ENCODE measurements around the gene GFAP. TPM values are rescaled to one million over a fixed set of nuclear protein-coding genes. Genes with fewer than 3 reads are reported as not detected.
"Not testable (repeated sequence)": the region's sequence is repeated elsewhere in the genome, so short reads cannot be mapped to it uniquely, and the experiment has no call there.

GFAP gene
- polyA plus RNA-seq (2013, experiment 1 of 2; ENCODE audit: insufficient read length) = 0.54 TPM
- polyA plus RNA-seq (2013, experiment 2 of 2; ENCODE audit: insufficient read length) = 0.28 TPM

DNA sequence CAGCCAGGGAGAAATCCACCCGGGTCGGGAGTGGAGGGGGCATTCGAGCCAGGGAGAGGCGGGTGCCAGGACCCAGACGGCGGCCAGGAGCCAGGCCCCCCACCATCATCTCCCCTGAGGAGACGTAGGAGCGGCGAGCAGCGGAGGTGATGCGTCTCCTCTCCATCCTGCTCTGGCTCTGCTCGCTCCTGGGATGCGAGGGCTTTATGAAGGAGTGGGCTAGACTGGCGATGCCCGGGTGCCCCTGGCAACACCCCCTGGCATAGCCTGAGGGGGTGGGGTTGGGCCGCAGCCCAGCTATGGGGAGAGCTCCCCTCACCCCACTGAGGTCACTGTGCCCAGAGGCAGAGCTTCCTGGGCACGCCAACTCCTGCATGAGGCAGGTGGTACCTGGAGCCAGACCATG, at the start of gene GFAP:
TSS of gene GFAP (minus strand) at position 180 of the 406 bp plus-strand sequence. CDS start at position 166, 14 bp downstream.
- DNase-seq = no peak

DNA sequence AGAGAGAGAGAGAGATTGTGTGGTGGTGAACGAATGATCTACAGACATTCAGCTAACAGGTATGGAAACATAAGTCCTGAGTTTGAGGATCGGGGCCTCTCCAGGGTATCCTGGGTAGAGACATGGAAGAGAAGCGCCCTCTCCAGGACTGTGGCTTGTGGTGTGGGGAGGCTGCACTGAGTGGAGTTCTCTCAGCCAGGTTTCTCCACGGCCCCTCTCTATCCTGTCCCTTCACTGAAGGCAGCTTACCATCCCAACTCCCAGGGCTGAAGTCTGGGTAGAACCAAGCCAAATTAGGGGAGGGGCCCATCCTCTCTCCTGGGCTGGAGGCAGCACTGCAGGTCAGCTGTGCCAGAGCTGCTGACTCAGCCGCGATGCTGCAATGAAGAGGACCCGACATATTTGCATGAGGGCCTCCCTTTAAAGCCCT, 46.6 kb upstream of the GFAP start:
- no peak for DNase-seq

DNA sequence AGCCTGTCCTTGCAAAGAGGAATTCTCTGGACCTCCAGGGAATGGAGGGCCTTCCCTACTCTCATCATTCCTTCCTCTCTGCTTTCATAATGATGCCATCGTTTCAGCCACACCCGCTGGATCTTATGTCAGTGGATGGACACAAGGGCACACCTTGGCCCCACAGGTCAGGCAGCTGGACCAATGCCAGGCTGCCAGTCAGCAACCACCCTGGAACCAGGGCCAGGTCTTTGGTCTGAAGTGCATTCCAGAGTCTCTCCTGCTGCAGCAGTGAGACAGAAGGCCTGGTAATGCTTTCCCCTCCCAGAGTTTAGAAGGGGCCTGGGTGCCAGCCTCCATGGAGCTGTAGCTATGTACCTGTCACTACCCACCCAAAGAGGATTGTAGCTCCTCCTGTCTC, 45.4 kb upstream of the GFAP start:
- no peak for DNase-seq

DNA sequence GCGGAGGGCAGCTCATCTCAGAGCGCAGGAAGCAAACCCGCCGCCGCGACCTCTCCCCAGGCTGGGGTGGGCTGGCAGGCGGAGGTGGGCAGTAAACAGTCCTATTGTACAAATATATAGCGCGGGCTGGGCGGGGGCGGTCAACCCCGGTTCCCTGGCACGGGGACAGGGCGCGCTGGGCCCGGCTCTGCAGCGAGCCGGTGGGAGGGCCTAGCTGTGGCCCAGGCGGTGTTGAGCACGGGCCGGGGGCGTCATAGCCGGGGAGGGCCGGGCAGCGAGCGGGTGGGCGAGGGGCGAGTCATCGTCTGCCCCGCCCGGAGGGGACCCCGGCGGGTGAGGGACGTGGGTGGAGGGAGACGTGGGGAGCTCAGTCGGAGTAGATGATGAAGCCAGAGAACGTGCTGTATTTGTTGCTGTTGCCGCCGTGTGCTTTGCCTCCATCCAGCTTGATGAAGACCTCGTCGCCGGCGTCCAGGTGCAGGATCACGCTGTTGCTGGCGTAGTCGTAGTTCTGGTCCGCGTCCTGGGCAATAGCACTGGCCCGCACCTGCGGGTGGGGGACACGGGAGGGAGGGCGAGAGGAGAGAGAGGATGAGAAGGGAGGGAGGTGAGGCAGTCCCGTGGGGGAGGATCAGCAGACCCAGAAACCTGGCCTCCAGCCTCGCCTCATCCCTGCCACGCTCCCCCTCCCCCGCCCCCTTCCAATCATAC, 44.7 kb upstream of the GFAP start:
- DNase-seq = no peak

DNA sequence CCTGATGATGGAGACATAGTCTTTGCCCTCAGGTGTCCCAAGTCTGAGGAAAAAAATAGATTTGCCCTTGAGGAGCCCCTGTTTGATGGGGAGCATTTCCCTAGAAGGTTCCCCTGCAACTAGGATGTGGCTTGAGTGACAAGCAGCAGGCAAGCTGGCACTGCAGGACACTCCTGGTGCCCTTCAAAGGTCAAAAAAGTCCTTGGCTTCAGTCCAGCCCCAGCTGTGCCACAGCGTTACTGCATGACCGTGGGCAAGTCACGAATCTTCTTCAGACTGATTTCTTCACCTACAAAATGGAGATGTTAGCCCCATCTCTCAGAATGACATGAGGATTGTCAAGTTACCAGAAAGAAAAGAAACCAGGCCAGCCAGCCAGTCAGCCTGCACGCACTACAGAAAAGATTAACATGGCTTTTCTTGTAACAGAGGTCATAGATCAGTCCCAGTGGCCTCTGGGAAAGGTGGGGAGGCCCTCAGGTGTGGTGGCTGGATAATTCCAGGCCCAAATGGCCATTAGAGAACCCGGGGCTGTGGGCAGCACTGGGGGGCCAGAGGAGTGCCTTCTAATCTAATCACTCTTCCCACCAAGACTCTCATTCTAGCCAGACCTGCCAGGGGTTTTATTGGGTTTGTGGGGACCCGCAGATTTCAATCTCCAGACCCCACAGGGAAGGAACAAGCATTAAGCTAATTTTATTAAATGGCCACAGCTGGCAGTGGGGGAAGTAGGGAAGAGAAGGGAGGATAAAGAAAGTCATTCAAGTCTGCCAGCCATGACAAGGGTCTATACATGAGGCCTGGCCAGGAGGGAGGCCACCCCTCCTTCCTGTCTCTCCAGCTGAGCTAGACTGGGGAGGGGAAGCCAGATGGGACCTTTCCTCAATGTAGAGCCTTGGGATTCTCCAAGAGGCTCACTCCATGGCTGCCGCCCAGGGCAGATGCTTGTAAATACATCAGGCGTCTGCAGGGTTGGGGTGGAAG, 42.0 kb upstream of the GFAP start:
- no peak for DNase-seq

DNA sequence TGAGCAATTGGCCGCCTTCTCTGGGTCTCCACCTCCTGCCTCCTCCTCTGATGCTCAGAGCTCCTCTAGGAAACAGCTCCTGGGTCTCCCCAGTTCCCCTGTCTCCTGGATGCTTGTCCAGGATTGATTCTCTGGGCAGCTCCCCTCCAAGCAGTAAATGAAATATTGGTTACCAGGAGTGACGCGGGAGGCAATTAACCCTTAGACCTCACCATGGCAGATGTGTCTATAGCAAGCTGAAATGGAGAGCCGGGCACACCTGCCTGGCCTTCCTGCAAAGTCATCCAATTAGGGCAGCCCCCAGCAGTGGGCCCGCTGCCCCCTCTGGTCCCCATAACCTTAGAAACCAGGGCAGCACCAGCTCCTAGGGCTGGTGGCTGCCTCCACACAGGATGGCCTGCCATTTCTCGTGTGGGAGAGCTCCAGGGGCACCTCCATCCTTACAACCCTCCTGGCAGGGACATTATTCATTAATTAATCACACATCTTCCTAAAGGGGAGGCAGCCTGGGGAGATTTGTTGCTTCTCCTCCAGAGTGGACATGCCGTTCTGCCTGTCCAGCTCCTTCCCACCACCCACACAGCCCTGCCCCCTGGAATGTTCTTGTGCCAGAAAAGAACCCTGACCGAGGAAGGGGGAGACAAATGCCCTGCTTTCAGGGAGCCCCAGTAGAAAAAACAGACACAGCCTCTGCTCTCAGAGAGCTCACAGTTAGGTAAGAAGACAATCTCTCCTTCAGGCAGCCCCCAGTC, 40.5 kb upstream of the GFAP start:
- no peak for DNase-seq

DNA sequence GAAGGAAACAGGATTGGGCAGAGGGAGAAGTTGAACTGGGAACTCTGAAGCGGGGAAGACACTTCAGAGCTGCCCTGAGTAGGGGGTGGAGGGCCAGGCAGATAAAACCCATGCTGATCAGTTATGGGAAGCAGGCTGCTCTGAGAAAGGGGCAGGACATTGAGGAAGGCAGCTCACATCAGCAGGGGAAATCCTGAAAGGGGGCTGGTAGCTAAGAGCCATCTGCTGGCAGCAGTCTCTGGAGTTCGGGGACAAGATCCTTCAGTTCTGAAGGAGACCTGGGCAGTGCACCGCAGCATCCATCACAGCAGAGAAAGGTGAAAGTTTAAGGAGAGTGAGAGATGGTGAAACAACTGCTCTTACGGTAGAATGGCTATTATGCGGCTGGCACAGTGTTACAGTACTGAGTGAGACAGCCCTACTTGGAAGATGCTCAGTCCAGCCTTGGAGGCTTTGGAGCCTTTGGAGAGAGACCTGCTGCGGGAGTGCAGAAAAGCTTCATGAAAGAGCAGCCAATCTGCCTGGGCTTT, 37.7 kb upstream of the GFAP start:
- DNase-seq = no peak

DNA sequence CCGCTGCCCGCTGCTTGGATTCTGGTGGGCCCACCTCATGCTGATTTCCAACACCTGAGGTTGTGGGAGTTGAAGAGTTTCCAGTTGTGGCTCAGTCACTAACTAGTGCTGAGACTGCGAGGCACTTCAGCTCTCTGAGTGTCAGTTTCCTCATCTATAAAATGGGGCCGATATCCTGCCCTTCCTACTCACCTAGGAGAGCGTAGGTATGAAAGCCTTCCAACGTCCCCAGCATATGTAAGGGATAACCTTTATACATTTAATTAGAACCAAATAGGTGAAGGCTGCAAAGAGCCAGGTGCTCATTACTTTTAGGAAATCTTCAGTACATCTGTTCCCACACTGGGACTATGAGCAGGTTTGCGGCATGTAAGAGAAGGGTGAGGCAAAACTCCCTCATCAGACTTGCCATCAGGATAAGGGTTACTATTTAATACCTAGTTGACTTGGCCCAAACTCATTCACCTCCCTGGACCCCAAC, 33.1 kb upstream of the GFAP start:
- DNase-seq = no peak

DNA sequence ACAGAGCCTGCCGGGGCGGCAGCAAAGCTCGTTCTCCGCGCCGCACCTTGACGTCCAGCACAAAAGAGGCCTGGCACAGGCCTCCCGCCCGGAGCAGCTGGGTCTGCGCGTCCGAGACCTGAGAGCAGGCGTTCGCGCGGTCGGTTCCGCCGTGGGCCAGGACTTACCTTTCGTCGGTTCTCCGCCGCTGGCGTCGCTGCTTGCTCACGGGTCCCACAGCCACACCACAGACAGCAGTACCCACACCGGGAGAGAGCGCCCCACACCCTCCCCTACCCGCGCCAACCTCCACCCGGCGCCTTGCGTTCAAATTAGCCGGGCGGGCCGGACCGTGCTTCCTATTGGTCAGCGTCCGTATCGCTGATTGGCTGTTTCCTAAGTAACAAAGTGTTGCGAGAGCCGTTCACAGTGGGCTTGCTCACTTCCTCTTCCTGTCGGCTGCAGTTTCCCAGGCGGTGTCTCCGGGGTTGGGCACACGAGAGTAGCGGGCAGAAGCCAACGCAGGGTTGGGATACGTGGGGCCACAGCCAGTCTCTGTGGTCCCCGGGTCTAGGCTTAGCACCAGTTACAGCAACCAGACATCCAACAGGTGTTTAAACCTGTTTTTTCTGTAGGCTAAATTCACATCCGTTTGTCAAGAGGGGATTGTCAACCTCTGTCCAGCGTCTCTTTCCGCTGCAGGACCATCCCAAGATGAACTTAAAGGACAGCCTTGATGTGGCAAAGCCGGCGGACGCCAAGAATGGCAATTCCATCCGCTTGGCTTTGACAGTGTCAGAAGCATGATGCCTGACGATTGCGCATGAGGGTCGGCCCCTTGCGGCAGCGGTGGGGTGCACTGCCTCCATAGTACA, 32.4 kb upstream of the GFAP start, which contains the start of gene KIF18B:
TSS of gene KIF18B (minus strand) at position 313 of the 854 bp plus-strand sequence. CDS start 11,429 bp downstream, outside the sequence.
- DNase-seq = peak; percentile 96

DNA sequence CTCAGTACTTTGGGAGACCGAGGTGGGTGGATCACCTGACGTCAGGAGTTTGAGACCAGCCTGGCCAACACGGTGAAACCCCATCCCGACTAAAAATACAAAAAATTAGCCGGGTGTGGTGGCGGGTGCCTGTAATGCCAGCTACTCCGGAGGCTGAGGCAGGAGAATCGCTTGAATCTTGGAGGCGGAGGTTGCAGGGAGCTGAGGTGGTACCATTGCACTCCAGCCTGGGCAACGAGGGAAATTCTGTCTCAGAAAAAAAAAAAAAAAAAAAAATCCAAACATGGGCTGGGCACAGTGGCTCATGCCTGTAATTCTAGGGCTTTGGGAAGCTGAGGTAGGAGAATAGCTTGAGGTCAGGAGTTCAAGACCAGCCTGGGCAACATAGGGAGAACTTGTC, 30.4 kb upstream of the GFAP start:
- not testable (repeated sequence) for DNase-seq

DNA sequence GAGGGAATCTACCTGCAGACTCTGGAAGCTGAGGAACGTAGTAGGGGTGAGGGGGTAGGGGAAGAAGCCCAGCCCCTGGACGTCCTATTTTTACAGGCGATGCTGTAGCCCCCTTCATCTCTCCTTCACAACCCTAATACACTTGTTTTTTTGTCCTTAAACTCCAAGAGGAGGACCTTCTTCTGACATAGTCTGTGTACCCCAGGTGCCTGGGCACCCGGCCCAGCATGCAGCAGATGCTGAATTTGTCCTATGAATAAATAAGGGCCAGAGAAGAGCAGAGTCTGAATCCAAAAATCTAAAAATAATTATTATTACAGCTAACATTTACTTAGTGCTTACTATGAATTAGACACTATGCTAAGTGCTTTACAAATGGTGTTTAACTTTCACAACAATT, 27.2 kb upstream of the GFAP start:
- DNase-seq = no peak

DNA sequence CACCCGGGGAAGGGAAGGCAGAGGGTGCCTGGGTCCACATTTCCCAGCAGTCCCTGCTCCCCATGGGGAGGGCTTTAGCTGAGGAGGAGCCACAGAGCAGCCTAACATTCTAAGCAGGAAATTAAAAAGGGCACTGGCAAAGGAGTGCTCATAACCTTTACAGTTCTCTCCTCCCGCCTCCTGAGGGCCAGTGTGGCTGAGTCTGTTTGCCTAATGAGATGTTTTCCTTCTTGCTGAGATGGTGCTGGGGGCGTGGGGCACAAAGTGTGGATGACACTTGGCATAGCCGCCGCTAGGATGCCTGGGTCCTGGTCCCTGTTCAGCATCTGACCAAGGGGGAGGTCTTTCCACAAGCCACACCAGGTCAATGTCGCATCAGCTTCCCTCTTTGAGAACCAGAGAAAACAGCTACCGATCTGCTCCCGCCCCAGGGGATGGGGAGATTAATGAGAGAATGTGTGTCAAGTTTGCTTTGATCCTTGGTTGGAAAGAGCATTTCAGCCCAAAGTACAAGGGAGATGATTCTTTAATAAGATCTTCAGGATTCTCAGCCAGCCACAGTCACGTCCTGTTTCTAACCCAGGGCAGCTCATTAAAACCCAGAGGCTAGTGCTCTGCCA, 26.5 kb upstream of the GFAP start:
- DNase-seq = no peak

DNA sequence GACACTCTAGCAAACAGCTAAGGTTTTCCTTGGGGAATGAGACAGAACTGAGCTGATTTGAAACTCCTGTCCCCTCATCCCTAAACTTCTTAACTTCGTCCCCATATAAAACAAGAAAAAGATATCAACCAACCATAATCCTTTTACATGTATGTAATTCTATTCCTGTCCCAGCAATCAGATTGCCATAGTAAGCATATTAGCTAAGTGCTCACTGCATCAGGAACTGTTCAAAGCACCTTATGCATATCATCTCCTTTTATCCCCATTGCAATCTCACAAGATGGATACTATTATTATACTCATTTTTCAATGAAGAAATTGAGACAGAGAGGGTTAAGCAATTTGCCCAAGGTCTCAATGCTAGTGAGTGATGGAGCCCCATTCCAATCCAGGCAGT, 25.5 kb upstream of the GFAP start:
- no peak for DNase-seq

DNA sequence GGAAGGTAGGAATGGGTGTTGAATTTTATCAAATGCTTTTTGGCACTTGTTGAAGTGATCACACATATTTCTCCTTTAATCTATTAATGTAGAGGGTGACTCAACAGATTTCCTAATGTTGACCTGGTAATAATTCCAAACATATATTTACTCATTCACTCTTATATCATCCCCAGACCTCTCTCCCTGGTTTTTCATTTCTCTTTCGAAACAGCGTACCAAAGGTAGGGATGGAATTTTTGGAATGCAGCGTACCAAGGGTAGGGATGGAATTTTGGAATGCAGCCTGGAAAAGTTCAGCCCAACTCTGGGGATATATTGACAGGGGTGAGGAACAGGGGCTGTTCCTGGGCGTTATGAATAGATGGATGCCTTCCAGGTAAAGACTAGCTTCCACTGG, 25.0 kb upstream of the GFAP start:
- peak; percentile 25 for DNase-seq

DNA sequence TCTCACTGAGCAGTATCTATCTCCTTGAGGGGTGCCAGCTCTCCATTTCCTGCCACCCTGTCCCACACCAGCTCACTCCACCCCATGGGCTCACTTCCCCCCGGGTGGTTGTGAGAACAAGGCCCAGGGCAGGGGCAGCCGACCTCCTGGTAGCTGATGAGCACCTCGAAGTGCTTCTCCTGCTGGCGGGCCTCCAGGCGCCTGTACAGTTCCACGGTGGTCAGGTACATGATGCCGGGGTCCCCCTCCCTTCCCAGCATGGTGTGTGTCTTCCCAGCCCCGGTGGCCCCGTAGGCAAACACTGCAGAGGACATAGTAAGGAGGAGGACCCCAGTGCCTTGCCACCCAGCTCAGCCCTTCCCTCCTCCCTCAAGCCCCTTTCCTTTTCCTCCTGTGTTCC, 19.8 kb upstream of the GFAP start:
- DNase-seq = no peak

DNA sequence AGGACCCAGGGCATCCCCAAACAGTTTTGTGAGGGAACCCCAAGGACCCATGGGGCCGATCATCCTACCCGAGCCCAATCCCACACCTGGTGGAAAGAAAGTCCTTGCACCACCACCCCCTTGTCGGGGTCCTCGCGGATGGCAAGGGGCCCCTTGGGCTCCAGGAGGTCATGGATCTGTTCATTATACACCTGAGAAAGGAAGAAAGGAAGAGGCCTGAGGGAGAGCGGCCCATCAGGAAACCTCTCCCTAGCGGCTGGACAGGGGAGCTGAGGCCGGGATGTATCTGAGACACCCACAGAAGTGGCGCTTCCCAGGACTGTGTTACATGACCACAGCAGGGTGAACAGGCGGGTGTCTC, 19.4 kb upstream of the GFAP start:
- DNase-seq = no peak

DNA sequence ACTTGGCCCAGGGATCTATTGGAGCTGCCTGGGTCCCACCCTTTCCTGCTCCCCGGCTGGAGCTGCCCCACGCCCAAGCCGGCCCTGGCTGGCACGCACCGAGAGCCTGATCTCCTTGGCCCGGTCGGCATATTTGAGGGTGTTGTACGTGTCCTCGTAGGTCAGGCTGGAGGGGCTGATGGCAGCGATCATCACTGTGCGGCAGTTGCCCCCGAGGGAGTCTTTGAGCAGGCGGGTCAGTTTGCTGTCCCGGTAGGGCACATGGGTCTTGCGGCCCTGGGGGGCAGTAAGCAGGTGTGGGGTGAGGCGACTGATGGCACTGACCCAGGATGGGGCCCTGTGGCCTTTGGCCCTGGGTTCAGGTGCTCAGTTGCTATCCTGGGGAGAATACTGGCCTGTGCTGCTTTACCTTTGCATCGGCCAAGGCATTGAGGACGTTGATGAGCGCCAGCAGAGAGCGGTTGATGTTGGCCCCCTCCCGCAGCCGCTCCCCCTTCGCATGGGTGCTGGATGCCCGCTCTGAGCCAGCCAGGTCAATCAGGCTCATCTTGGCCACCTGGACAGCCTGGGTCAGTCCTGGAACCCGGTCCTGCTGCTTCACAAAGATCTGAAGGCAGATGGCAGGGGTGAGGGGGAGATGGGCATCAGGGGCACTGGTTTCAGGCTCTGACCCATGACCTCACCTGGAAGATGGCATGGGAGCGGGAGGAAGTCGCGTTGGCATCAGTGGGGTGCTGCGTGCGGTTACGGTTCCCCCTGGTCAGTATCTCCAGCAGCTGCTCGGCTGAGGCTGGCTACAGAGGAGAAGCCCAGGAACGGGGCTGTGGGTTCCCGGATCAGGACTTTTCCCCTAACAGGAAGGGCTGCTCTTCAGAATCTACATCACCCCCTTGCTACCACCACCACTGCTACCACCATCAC, 18.8 kb upstream of the GFAP start:
- no peak for DNase-seq

DNA sequence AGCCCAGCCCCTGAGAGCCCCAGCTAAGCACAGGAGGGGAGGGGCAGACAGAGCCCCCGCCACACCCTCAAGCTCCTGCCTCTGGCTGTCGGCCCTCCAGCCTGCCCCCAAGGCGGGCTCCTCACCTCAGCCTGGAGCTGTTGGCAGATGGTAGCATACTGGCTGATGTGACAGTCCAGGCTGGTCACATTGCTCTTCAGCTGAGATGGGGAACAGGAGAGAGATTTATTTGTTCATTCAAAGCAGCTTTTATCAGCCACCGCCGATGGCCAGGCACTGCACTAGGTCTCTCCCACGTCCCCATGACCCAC, 17.4 kb upstream of the GFAP start:
- no peak for DNase-seq

DNA sequence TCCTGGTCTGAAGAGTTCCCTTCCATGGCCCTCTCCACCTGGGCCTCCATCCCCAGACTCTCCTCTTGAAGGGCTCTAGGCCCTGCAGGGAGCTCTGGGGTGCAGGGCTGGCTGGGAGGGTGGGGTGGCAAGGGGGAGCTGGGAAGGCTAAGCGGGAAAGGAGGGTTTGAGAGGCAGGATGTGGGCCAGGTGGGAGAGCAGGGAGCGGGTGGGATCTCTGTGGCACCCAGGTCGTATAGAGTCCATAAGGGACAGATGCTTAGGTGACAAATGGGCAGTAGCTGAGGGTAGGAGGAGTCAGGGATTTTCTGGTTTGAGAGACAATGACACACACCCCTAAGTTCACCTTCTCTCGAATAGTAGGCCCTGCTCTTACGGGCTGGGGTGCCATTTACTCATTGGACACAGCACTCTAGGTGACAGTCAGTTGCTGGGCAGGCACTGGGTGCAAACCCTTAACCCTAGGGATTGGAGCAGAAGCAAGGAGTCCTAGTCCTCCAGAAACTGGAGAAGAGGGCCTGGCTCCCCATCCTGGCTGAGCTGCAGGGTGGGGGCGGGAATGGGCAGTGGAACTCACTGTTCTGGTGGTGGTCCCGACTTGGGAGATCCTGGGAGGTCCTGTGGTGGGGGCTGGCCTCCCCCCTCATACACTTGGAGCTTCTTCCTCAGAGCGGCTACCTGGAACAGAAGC, 16.9 kb upstream of the GFAP start:
- DNase-seq = no peak

All from fibroblast of skin of back (primary cell).